ENCODE data around the gene CCNY.

Gene CCNY

DNA sequence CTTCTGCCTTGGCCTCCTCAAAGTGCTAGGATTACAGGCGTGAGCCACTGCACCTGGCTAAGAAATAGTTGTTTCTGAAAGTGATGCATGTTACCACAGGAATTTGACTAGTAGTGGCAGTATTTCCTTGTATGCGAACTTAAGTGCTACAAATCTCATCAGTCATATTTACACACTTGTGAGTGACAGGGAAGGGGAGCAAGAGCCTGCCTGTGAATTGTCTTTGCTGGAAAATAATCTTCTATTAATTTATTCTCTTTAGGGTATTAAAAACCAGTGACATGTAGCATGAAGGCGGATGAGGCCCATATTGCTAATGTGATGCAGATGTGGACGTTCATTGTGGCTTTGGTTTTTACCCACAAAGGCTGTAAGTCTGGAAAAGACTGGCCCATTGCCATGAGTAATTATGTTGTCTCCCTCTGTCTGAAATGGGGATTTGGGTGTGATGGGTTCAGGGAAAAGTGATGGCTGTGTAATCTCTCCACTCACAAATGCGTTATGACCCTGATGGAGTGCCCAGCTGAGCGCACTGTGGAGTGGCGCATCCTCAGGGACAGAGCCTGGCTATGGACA, 97.6 kb downstream of the CCNY start:
- TF ChIP-seq, protein P1, sequence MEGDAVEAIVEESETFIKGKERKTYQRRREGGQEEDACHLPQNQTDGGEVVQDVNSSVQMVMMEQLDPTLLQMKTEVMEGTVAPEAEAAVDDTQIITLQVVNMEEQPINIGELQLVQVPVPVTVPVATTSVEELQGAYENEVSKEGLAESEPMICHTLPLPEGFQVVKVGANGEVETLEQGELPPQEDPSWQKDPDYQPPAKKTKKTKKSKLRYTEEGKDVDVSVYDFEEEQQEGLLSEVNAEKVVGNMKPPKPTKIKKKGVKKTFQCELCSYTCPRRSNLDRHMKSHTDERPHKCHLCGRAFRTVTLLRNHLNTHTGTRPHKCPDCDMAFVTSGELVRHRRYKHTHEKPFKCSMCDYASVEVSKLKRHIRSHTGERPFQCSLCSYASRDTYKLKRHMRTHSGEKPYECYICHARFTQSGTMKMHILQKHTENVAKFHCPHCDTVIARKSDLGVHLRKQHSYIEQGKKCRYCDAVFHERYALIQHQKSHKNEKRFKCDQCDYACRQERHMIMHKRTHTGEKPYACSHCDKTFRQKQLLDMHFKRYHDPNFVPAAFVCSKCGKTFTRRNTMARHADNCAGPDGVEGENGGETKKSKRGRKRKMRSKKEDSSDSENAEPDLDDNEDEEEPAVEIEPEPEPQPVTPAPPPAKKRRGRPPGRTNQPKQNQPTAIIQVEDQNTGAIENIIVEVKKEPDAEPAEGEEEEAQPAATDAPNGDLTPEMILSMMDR (conservative IDR thresholded peaks at IDR 0.05), result no peak
- H3K27ac ChIP-seq, result no peak overlapping the region

DNA sequence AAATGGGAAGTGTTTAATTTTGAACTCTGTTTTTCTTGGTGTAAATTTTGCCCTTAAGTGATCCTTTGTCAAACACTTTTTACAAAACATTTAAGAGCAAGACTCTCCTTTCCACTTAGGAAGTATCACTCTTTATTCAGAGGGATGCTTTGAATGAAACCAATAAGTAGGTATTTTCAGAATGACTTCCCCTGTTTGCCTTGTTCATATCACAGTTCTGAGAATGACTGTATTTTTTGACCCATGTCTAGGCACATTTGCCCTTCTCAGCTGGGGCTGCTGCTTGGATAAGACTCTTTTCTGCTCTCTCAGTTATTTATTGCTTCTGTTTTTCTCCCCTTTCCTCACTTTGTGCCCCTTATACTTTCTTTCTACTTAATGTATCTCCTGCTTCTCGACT, 98.2 kb downstream of the CCNY start:
- H3K27ac ChIP-seq, result no peak overlapping the region
- TF ChIP-seq, protein P1 (conservative IDR thresholded peaks at IDR 0.05), result no peak

- TF ChIP-seq, protein P1 (conservative IDR thresholded peaks at IDR 0.05), result no peak
- no peak overlapping the region for H3K27ac ChIP-seq
These were observed 99.5 kb downstream of the CCNY start for GRCh38 chr10:35435824-35436223.

- TF ChIP-seq, protein P1 (conservative IDR thresholded peaks at IDR 0.05), result no peak
- H3K27ac ChIP-seq, result no peak overlapping the region
These were observed 101.5 kb downstream of the CCNY start for GRCh38 chr10:35437829-35438228.

- H3K27ac ChIP-seq, result no peak overlapping the region
- TF ChIP-seq, protein P1 (conservative IDR thresholded peaks at IDR 0.05), result no peak
These were observed 102.6 kb downstream of the CCNY start for GRCh38 chr10:35438718-35439571.

GRCh38 chr10:35440016-35440415, 103.7 kb downstream of the CCNY start:
- no peak overlapping the region for H3K27ac ChIP-seq
- TF ChIP-seq, protein P1 (conservative IDR thresholded peaks at IDR 0.05), result no peak

DNA sequence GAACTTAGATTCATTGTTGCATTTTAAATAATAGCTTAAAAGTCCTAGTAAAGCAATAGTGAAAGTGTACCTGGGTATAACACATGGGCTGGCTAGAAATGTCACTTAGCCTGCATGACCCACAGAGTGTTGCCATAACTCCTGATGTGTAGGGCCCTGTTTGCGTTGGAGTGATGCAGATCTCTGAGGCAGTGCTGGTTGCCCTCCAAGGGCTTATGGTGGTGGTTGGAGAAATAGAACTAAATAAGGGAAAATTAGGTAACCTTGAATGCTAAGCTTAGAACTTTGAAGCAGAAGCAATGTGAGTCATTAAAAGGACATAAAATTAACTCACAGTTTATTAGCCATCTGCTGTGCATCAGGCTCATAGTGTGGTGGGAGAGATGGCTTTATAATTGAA, 105.7 kb downstream of the CCNY start:
- H3K27ac ChIP-seq, result no peak overlapping the region
- TF ChIP-seq, protein P1 (conservative IDR thresholded peaks at IDR 0.05), result no peak
